ENCODE data around the gene FOCAD.

The FOCAD gene

DNA sequence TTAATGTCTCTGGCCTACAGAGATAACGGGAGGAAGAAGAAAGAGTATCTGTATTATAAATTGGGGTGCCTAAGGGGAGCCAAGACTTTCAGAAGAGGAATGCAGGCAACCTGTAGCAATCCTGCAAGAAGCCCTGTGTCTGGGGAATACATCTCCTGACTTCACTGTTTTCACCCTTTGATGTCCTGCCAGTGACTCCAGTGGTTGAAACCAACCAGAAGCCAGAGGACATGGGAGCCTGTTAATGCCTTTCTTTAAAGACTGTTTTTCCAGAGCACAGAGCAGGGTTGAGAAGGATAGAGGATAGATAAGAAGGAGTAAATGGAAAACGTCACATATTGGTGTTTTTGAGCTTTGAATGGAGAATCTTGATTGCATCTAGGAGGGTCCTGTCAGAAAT lies 196.2 kb downstream of the FOCAD start:
- H2AK5ac ChIP-seq (ENCODE audit: low read depth, low read length), result no peak overlapping the region
- H3K27ac ChIP-seq (replicated peaks; ENCODE audit: low read length), result no peak overlapping the region
- H3K9ac ChIP-seq (ENCODE audit: low read depth, low read length, poor library complexity), result no peak overlapping the region
- no CpG with 5 or more reads among the region's 2 CpGs for WGBS, 2 donors (ENCODE audit: extremely low coverage in 2 of 2, insufficient read length in 2 of 2, insufficient replicate concordance in 1 of 2)
- H2AFZ ChIP-seq (ENCODE audit: low read length), result no peak overlapping the region
- no peak overlapping the region for H3K23ac ChIP-seq (ENCODE audit: low read depth, low read length, poor library complexity)
- no peak overlapping the region for H2BK12ac ChIP-seq (ENCODE audit: low read length)
- H4K8ac ChIP-seq (ENCODE audit: low read depth, low read length), result no peak overlapping the region
- H3K4me3 ChIP-seq (ENCODE audit: low read length in 2 of 2), result no peak overlapping the region
- DNase-seq (ENCODE audit: low spot score), result no peak
- no peak overlapping the region for H3K4ac ChIP-seq (ENCODE audit: low read length)
- H2BK120ac ChIP-seq (ENCODE audit: low read depth, low read length), result no peak overlapping the region
- no peaks in the 10 kb centered on the region for H3K9me3 ChIP-seq (replicated peaks in 1 of 2; ENCODE audit: control insufficient read depth in 2 of 2, insufficient read depth in 1 of 2, low read depth in 1 of 2, low read length in 2 of 2)
- no peak overlapping the region for H3K4me2 ChIP-seq (ENCODE audit: insufficient read depth, low read length, poor library complexity, severe bottlenecking)
- no peaks in the 10 kb centered on the region for H3K27me3 ChIP-seq (ENCODE audit: control insufficient read depth in 3 of 3, insufficient read depth in 3 of 3, low read depth in 1 of 3, low read length in 3 of 3)
- no peaks in the 10 kb centered on the region for H3K79me1 ChIP-seq (ENCODE audit: low read depth, low read length)
- H3K4me1 ChIP-seq (ENCODE audit: control insufficient read depth in 2 of 2, insufficient read depth in 1 of 2, low read depth in 1 of 2, low read length in 2 of 2), result peaks cover 2% of the 10 kb centered on the region in 2 donors
- no peak overlapping the region for H2BK15ac ChIP-seq (ENCODE audit: low read length)
- H3K18ac ChIP-seq (ENCODE audit: low read length), result no peak overlapping the region
- no peak overlapping the region for H2BK5ac ChIP-seq (ENCODE audit: low read length)
- no peak overlapping the region for H4K91ac ChIP-seq (ENCODE audit: low read depth, low read length, poor library complexity)
- peaks cover 0 to 26% of the 10 kb centered on the region in 2 donors for H3K36me3 ChIP-seq (replicated peaks in 1 of 2; ENCODE audit: control insufficient read depth in 2 of 2, insufficient read depth in 2 of 2, low read length in 2 of 2)
- no peak overlapping the region for H3K14ac ChIP-seq (ENCODE audit: low read length)

- Histone ChIP-seq H2BK12ac (ENCODE audit: low read length) (no peak overlapping the region), H2AFZ (ENCODE audit: low read length) (no peak overlapping the region), H3K4me3 (ENCODE audit: low read length in 2 of 2) (no peak overlapping the region), H4K8ac (ENCODE audit: low read depth, low read length) (no peak overlapping the region), H2AK5ac (ENCODE audit: low read depth, low read length) (no peak overlapping the region), H2BK15ac (ENCODE audit: low read length) (no peak overlapping the region), H3K23ac (ENCODE audit: low read depth, low read length, poor library complexity) (no peak overlapping the region), H3K14ac (ENCODE audit: low read length) (no peak overlapping the region), H3K4me1 (ENCODE audit: control insufficient read depth in 2 of 2, insufficient read depth in 1 of 2, low read depth in 1 of 2, low read length in 2 of 2) (peaks cover 1 to 2% of the 10 kb centered on the region in 2 donors), H2BK5ac (ENCODE audit: low read length) (no peak overlapping the region), H3K4ac (ENCODE audit: low read length) (no peak overlapping the region), H3K9me3 (replicated peaks in 1 of 2; ENCODE audit: control insufficient read depth in 2 of 2, insufficient read depth in 1 of 2, low read depth in 1 of 2, low read length in 2 of 2) (no peaks in the 10 kb centered on the region), H3K27ac (replicated peaks; ENCODE audit: low read length) (no peak overlapping the region), H3K9ac (ENCODE audit: low read depth, low read length, poor library complexity) (no peak overlapping the region), H3K79me1 (ENCODE audit: low read depth, low read length) (no peaks in the 10 kb centered on the region), H3K18ac (ENCODE audit: low read length) (no peak overlapping the region), H3K4me2 (ENCODE audit: insufficient read depth, low read length, poor library complexity, severe bottlenecking) (no peak overlapping the region), H3K27me3 (ENCODE audit: control insufficient read depth in 3 of 3, insufficient read depth in 3 of 3, low read depth in 1 of 3, low read length in 3 of 3) (no peaks in the 10 kb centered on the region), H3K36me3 (replicated peaks in 1 of 2; ENCODE audit: control insufficient read depth in 2 of 2, insufficient read depth in 2 of 2, low read length in 2 of 2) (peaks cover 0 to 28% of the 10 kb centered on the region in 2 donors), H4K91ac (ENCODE audit: low read depth, low read length, poor library complexity) (no peak overlapping the region), H2BK120ac (ENCODE audit: low read depth, low read length) (no peak overlapping the region)
- no CpG with 5 or more reads among the region's 2 CpGs for WGBS, 2 donors (ENCODE audit: extremely low coverage in 2 of 2, insufficient read length in 2 of 2, insufficient replicate concordance in 1 of 2)
- DNase-seq (ENCODE audit: low spot score), result no peak
These were observed 196.6 kb downstream of the FOCAD start for GRCh38 chr9:20880675-20881074.

DNA sequence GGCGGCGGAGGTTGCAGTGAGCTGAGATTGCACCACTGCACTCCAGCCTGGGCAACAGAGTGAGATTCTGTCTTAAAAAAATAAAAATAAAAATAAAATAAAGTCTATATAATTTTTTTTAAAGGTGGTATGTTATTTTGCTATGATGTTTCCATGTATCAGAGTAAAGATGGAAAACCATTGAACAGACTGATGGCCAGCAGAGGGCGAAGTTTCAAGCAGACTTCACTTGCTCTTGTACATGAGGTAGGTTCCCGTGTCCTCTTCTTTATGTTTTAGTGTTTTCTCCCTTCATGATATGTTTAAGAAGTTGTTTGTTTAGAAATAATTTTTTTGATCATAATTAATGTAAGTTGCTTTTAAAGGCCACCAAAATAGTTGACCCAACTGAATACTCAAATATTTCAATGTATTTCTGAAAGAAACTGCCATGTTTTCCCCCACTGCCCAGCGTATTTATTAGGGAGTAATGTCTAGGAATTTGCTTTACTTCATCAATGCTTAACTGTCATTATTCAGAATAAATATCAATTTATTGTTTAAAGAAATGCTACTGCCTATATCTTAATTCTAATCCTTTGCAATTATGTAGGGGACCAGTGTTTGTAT lies 201.0 kb downstream of the FOCAD start:
- Histone ChIP-seq H3K36me3 (replicated peaks in 1 of 2; ENCODE audit: control insufficient read depth in 2 of 2, insufficient read depth in 2 of 2, low read length in 2 of 2) (peaks cover 0 to 28% of the 10 kb centered on the region in 2 donors), H3K4me2 (ENCODE audit: insufficient read depth, low read length, poor library complexity, severe bottlenecking) (no peak overlapping the region), H3K4me3 (ENCODE audit: low read length in 2 of 2) (no peak overlapping the region), H2AK5ac (ENCODE audit: low read depth, low read length) (no peak overlapping the region), H2BK120ac (ENCODE audit: low read depth, low read length) (no peak overlapping the region), H3K9ac (ENCODE audit: low read depth, low read length, poor library complexity) (no peak overlapping the region), H3K4ac (ENCODE audit: low read length) (no peak overlapping the region), H3K14ac (ENCODE audit: low read length) (no peak overlapping the region), H3K18ac (ENCODE audit: low read length) (no peak overlapping the region), H3K23ac (ENCODE audit: low read depth, low read length, poor library complexity) (no peak overlapping the region), H2BK15ac (ENCODE audit: low read length) (no peak overlapping the region), H3K9me3 (replicated peaks in 1 of 2; ENCODE audit: control insufficient read depth in 2 of 2, insufficient read depth in 1 of 2, low read depth in 1 of 2, low read length in 2 of 2) (peaks cover 0 to 6% of the 10 kb centered on the region in 2 donors), H3K27ac (replicated peaks; ENCODE audit: low read length) (no peak overlapping the region), H4K91ac (ENCODE audit: low read depth, low read length, poor library complexity) (no peak overlapping the region), H3K79me1 (ENCODE audit: low read depth, low read length) (no peaks in the 10 kb centered on the region), H2BK5ac (ENCODE audit: low read length) (no peak overlapping the region), H3K4me1 (ENCODE audit: control insufficient read depth in 2 of 2, insufficient read depth in 1 of 2, low read depth in 1 of 2, low read length in 2 of 2) (no peaks in the 10 kb centered on the region), H2BK12ac (ENCODE audit: low read length) (no peak overlapping the region), H3K27me3 (ENCODE audit: control insufficient read depth in 3 of 3, insufficient read depth in 3 of 3, low read depth in 1 of 3, low read length in 3 of 3) (no peaks in the 10 kb centered on the region), H2AFZ (ENCODE audit: low read length) (no peak overlapping the region), H4K8ac (ENCODE audit: low read depth, low read length) (no peak overlapping the region)
- no CpG with 5 or more reads among the region's 5 CpGs for WGBS, 2 donors (ENCODE audit: extremely low coverage in 2 of 2, insufficient read length in 2 of 2, insufficient replicate concordance in 1 of 2)
- no peak for DNase-seq (ENCODE audit: low spot score)

DNA sequence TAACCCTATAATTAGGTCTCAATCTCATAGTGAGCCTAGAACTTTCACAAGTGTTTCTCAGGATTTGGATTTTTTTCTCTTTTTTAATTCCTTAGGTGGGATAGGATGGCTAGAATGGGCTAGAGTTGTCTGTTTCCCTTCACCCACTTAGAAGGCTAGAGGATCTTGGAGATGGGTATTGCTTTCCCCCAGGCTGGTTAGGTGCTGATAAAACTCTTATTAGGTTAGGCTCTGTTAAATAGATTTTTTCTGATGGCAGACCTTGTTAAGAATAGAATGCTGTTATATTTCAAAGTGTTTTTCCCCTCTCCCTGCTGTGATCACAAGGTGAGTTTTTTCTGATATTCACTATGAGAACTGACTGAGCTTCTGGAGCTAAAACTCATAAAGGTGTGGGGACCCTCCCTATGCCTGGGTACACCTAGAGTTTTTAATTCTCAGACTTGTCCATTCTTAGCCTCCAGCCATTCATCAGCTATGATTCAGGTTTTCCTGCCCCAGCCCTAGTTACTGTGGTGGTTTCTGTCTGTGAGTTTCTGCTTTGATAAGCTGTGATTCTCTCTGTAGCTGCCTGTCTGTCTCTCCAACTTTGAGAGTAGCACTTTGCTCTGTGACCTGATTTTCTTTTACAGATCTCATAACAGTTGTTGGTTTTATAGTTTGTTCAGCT lies 215.0 kb downstream of the FOCAD start:
- H2BK12ac ChIP-seq (ENCODE audit: low read length), result no peak overlapping the region
- H2BK120ac ChIP-seq (ENCODE audit: low read depth, low read length), result no peak overlapping the region
- H3K9ac ChIP-seq (ENCODE audit: low read depth, low read length, poor library complexity), result no peak overlapping the region
- H2AK5ac ChIP-seq (ENCODE audit: low read depth, low read length), result no peak overlapping the region
- no peak overlapping the region for H4K8ac ChIP-seq (ENCODE audit: low read depth, low read length)
- H3K14ac ChIP-seq (ENCODE audit: low read length), result no peak overlapping the region
- no peaks in the 10 kb centered on the region for H3K27me3 ChIP-seq (ENCODE audit: control insufficient read depth in 3 of 3, insufficient read depth in 3 of 3, low read depth in 1 of 3, low read length in 3 of 3)
- DNase-seq (ENCODE audit: low spot score), result no peak
- no peak overlapping the region for H3K23ac ChIP-seq (ENCODE audit: low read depth, low read length, poor library complexity)
- H3K36me3 ChIP-seq (replicated peaks in 1 of 2; ENCODE audit: control insufficient read depth in 2 of 2, insufficient read depth in 2 of 2, low read length in 2 of 2), result peaks cover 0 to 1% of the 10 kb centered on the region in 2 donors
- H3K4me1 ChIP-seq (ENCODE audit: control insufficient read depth in 2 of 2, insufficient read depth in 1 of 2, low read depth in 1 of 2, low read length in 2 of 2), result peaks cover 0 to 3% of the 10 kb centered on the region in 2 donors
- no peaks in the 10 kb centered on the region for H3K9me3 ChIP-seq (replicated peaks in 1 of 2; ENCODE audit: control insufficient read depth in 2 of 2, insufficient read depth in 1 of 2, low read depth in 1 of 2, low read length in 2 of 2)
- no peak overlapping the region for H3K4ac ChIP-seq (ENCODE audit: low read length)
- no peak overlapping the region for H3K4me3 ChIP-seq (ENCODE audit: low read length in 2 of 2)
- no peak overlapping the region for H2BK5ac ChIP-seq (ENCODE audit: low read length)
- H2BK15ac ChIP-seq (ENCODE audit: low read length), result no peak overlapping the region
- H3K27ac ChIP-seq (replicated peaks; ENCODE audit: low read length), result no peak overlapping the region
- no peak overlapping the region for H3K4me2 ChIP-seq (ENCODE audit: insufficient read depth, low read length, poor library complexity, severe bottlenecking)
- no peak overlapping the region for H4K91ac ChIP-seq (ENCODE audit: low read depth, low read length, poor library complexity)
- H2AFZ ChIP-seq (ENCODE audit: low read length), result no peak overlapping the region
- H3K18ac ChIP-seq (ENCODE audit: low read length), result no peak overlapping the region
- H3K79me1 ChIP-seq (ENCODE audit: low read depth, low read length), result no peaks in the 10 kb centered on the region

Data from neuronal stem cell (in vitro differentiated cells).